Stimulated activated CD8-positive, alpha-beta memory T cell treated with anti-CD3 and anti-CD28 coated beads, Interleukin-7, amount 100 ng/mL, for 4 hours (primary cell): ENCODE results near the gene OR10A4.
"Not testable (repeated sequence)": the region's sequence is repeated elsewhere in the genome, so short reads cannot be mapped to it uniquely, and the experiment has no call there.

Experiments used
- DNase-seq, 2 donors: peaks; one replicate each; pipeline ENCODE4 v3.0.0-alpha.2; 2020; ENCODE audit warnings: low read depth in 2 of 2

OR10A4 gene

GRCh38 chr11:6895010-6895409 lies 18.6 kb downstream of the OR10A4 start:
- no peak for DNase-seq

- no peak for DNase-seq
These were observed 22.5 kb downstream of the OR10A4 start for GRCh38 chr11:6898911-6899310.

- no peak for DNase-seq
These were observed 24.0 kb downstream of the OR10A4 start for GRCh38 chr11:6900327-6900999.

GRCh38 chr11:6904804-6905203 lies 28.4 kb downstream of the OR10A4 start:
- not testable (repeated sequence) for DNase-seq

- DNase-seq, result no peak
These were observed 35.0 kb downstream of the OR10A4 start for GRCh38 chr11:6911378-6911777.

GRCh38 chr11:6911948-6912347 lies 35.5 kb downstream of the OR10A4 start:
- DNase-seq, result no peak

GRCh38 chr11:6919698-6920097 lies 43.3 kb downstream of the OR10A4 start:
- DNase-seq, result no peak

GRCh38 chr11:6920702-6921101 lies 44.3 kb downstream of the OR10A4 start, which contains the start of gene OR2D3:
Gene OR2D3, plus strand, starts transcription at chr11:6921002. Its CDS starts 0 bp downstream, at chr11:6921002.
- DNase-seq, result no peak

- DNase-seq, result no peak
These were observed 48.7 kb downstream of the OR10A4 start for GRCh38 chr11:6925007-6925577.

- DNase-seq, result no peak
These were observed 49.3 kb downstream of the OR10A4 start for GRCh38 chr11:6925636-6926207.

- DNase-seq, result peak in 1 of 2 donors; percentile 16
These were observed 50.0 kb downstream of the OR10A4 start, which contains the start of gene ZNF215 for GRCh38 chr11:6926208-6927029. Gene ZNF215, plus strand, starts transcription at chr11:6926426. Its CDS starts 5,847 bp downstream, at chr11:6932273.

GRCh38 chr11:6927030-6927617 lies 50.7 kb downstream of the OR10A4 start:
- no peak for DNase-seq
